ENCODE data around the gene FAM89A. TPM values are rescaled to one million over a fixed set of nuclear protein-coding genes. Genes with fewer than 3 reads are reported as not detected.

Gene FAM89A
- total and polyA plus RNA-seq, 2 of the 13 experiments (the other 11 are each of a cell fraction or from before 2014, with no cell fraction given) = 0.35 to 0.44 TPM

GRCh38 chr1:231027136-231027925 is 12.7 kb downstream of the FAM89A start (continued):
- TF ChIP-seq REL (CRISPR knock-in tag; conservative IDR thresholded peaks at IDR 0.05) (no peak), ZNF235 (CRISPR knock-in tag; IDR thresholded peaks at IDR 0.05; ENCODE audit: borderline replicate concordance) (no peak), CEBPB (IDR thresholded peaks at IDR 0.05; ENCODE audit: borderline replicate concordance, low read depth, low read length) (peak; percentile 57; the same call in 1 of the 2 replicates)

GRCh38 chr1:231026576-231026975 is 13.5 kb downstream of the FAM89A start:
- ChIA-PET CTCF (ENCODE audit: low intra/inter-chr PET ratio, low total read pairs) (no interaction called here), POLR2A (no interaction called here)
- no peak for DNase-seq (ENCODE audit: low spot score)
- no peak for TF ChIP-seq FOSL1 (CRISPR knock-in tag; IDR thresholded peaks at IDR 0.05; ENCODE audit: borderline replicate concordance)
- TF ChIP-seq MTA1 (CRISPR knock-in tag; IDR thresholded peaks at IDR 0.05; ENCODE audit: borderline replicate concordance) = no peak
- TF ChIP-seq HNRNPK (IDR thresholded peaks at IDR 0.05; ENCODE audit: low read depth, low read length, poor library complexity, severe bottlenecking) = no peak
- TF ChIP-seq SKIL (CRISPR knock-in tag; IDR thresholded peaks at IDR 0.05; ENCODE audit: borderline replicate concordance) = no peak
- no peak for TF ChIP-seq ZNF501 (CRISPR knock-in tag; IDR thresholded peaks at IDR 0.05)
- no peak for TF ChIP-seq HOXA7 (CRISPR knock-in tag; IDR thresholded peaks at IDR 0.05)
- no peak for TF ChIP-seq ZFP90 (CRISPR knock-in tag; IDR thresholded peaks at IDR 0.05; ENCODE audit: borderline replicate concordance)
- no peak for TF ChIP-seq ZSCAN9 (CRISPR knock-in tag; IDR thresholded peaks at IDR 0.05; ENCODE audit: borderline replicate concordance)
- no peak for TF ChIP-seq CSRNP1 (CRISPR knock-in tag; IDR thresholded peaks at IDR 0.05)
- TF ChIP-seq ZNF879 (CRISPR knock-in tag; IDR thresholded peaks at IDR 0.05) = no peak
- Histone ChIP-seq H2AFZ (ENCODE audit: low read length) (no peak overlapping the region), H3K4me2 (ENCODE audit: low read depth, low read length) (0 out of 2 replicates have a peak overlapping the region, but pooled peaks have one; percentile 44), H3K9me3 (ENCODE audit: low read length) (no peaks in the 10 kb centered on the region), H3K4me3 (replicated peaks in 1 of 3; ENCODE audit: insufficient read depth in 1 of 3, low read depth in 2 of 3, low read length in 3 of 3) (no peak overlapping the region), H3K4me1 (ENCODE audit: insufficient read depth, low read length) (0 out of 2 replicates have a peak, but pooled peaks cover 6% of the 10 kb centered on the region), H3K79me2 (ENCODE audit: insufficient read depth, low read length) (no peaks in the 10 kb centered on the region), H3K27me3 (ENCODE audit: control insufficient read depth in 1 of 2, insufficient read depth in 2 of 2, low read length in 2 of 2) (peaks cover 0 to 3% of the 10 kb centered on the region in 2 experiments; a peak in 1 of 5 replicates), H4K20me1 (ENCODE audit: insufficient read depth, low read length) (no peaks in the 10 kb centered on the region), H3K36me3 (replicated peaks in 1 of 2; ENCODE audit: control insufficient read depth in 1 of 2, insufficient read depth in 2 of 2, low read length in 2 of 2) (no peaks in the 10 kb centered on the region), H3K9ac (ENCODE audit: insufficient read depth, low read depth, low read length) (no peak overlapping the region), H3K27ac (ENCODE audit: extremely low read length, insufficient read depth, low read length) (no peak overlapping the region)
- 34% methylated on average over 6 of the region's 6 CpGs for WGBS (ENCODE audit: low lambda C conversion rate)
- in situ Hi-C loops (cut with HindIII; ENCODE audit: extremely low pct_ligation_motif_present, low pct_unique_long_range_greater_than_20kb) = no loop called here
- FAIRE-seq = no peak
- ATAC-seq = no peak
- no TSS peak for BruUV-seq (replicated peaks)
- intact Hi-C loops (cut with micrococcal nuclease; ENCODE audit: unreplicated experiment) = no loop called here

Data from HepG2 (cell line).